ENCODE measurements around the gene ERP27.

DNA sequence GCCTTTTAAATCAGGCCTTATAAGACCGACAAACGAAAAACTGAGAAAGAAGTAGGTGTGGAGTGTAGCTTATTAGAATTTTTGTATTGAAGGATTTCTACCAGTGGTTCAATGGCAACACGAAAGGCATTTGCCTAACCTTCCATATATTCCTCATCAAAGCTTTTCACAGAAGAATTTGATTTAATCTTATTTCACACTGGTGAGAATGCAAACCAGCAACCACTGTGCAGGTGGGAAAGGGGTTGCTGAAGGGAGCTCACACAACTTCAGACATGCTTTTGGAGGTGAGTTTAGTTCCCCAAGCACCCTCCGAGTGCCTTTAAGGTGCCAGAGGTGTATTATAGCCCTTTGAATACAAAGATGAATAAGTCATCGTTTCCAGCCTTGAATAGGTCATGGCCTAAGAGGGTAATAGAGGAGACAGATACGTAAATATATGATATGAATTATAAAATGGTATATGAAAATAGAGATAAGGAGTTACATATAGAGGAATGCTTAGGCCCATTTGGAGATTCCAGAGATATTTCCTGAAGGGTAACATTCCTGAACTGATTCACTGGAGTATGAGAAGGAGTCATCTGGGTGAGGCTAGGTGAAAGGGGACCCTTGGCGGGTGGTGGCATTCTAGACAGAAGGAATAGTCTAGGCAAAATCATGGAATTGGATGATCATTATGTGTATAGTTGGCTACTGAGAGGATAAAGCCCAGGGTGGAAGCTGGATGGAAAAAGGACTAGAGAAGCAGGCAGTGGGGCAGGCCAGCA, 6.4 kb downstream of the ERP27 start:
- TF ChIP-seq CTCF (conservative IDR thresholded peaks at IDR 0.05 in 1 of 2, IDR thresholded peaks at IDR 0.05 in 1 of 2; ENCODE audit: low read depth in 1 of 2, low read length in 2 of 2) = no peak
- no peak for TF ChIP-seq EZH2 (IDR thresholded peaks at IDR 0.05; ENCODE audit: low read length, missing control alignments)

All from fibroblast of lung (primary cell).